HUDEP-2 (cell line): ENCODE data around the gene FSTL5.
"Not testable (repeated sequence)": the region's sequence is repeated elsewhere in the genome, so short reads cannot be mapped to it uniquely, and the experiment has no call there.

ENCODE experiments used
- DNase-seq, 76 experiments: peaks; one replicate each; lab custom pipeline; 2025; ENCODE audit not compliant: unreplicated experiment in 76 of 76; lab: John Stamatoyannopoulos, UW

Gene FSTL5

DNA sequence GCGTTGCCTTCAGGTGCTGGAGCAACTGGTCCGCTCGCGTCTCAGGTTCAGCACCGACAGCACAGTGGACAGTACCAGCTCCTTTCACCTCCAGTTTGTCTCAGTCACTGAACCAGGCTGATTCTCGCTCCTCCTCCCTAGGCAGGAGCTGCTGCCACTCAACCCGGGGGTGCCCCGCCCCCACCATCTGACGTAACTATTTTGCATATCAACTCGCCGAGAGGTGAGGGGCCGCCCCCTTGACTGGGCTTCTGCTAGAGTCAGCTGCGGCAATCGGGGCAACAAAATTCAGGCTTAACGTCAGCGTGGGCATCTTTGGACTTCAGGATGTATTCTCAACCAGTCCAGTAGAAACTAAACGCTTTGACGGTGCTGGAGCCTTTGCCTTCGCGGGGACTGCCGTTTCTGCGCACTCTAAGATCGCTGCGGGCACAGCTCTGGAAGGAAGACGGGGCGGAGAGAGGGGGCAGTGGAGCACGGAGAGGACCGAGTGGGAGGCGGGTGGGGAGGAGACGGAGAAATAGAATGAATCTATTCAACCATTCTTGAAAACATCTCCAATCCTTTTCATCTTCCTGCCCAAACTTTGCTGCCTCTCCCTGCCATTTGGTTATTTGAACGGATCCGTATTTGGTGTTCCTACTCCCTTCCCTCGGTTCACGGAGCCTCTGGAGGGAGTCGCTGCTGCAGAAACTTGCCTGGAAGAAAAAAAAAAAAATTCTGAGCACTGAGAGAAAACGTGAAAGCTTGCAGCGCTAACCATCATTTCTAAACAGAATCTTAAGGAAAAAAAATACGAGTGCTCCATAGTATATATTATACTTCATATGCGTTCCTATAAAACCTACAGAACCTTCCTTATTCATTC lies at the start of gene FSTL5:
FSTL5 (minus strand) TSS at position 109 of the 868 bp plus-strand sequence. CDS start 52,604 bp downstream, outside the sequence.
- DNase-seq = peak in 52 of 76 experiments; percentile 2 to 78 (median 48)

DNA sequence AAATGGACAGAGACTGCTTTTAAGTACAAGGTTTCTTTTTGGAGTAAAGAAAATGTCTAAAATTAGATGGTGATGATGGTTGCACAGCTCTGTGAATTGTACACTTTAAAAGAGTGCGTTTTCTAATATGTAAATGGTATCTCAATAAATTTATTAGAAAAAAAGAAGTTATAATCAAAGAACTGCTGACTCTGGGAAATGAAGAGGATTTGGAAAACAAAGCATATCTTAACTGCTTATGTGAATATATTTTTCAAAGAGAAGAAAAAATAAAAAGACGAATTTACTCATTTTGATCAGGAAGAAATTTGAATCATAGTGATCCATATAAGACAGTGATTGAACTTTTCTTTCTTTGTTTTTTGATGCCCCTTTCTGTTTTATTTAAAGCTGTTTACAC lies 45.9 kb upstream of the FSTL5 start:
- DNase-seq = no peak

DNA sequence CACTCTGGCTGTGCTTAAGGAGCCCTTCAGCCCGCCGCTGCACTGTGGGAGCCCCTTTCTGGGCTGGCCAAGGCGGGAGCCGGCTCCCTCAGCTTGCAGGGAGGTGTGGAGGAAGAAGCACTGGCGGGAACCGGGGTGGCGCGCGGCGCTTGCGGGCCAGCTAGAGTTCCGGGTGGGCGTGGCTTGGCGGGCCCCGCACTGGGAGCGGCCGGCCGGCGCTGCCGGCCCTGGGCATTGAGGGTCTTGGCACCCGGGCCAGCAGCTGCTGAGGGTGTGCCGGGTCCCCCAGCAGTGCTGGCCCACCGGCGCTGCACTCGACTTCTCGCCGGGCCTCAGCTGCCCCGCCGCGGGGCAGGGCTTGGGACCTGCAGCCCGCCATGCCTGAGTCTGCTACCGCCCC lies 39.7 kb upstream of the FSTL5 start:
- DNase-seq = not testable (repeated sequence)

DNA sequence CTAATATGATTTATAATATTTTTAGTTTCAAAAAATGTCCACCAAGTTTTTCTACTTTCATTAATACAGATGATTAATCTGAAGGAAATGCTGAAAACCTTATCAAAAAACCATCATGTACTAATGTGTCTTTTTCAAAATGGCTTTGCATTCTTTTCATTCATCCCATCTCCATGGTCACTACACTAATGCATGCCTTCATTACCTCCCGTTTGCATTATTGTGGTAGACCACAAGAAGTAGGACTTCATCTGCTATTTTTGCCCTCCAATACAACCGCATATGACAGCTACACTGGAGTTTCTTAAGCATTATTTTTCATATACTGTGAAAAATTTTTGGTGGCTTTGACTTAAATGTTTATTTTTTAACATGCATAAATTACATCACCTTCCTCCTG lies 37.9 kb upstream of the FSTL5 start:
- DNase-seq = no peak

DNA sequence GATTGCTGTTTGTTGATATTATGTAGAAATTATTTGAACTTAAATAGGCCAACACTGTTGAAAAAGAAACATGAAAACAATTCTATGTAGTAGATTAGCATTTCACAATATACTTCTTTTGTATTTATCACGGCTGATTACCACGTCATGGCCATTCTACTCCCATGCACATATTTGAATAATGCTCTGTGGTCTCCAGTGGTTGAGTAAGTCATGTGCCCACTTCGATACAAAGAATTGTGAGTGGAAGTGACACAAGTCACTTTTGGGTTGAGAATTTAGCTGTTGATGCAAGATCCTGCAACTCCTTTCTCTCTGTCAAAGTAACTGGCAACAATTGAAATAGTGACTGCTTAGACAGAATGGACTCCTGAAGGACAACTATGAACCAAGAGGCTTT lies 6.7 kb upstream of the FSTL5 start:
- DNase-seq = no peak

DNA sequence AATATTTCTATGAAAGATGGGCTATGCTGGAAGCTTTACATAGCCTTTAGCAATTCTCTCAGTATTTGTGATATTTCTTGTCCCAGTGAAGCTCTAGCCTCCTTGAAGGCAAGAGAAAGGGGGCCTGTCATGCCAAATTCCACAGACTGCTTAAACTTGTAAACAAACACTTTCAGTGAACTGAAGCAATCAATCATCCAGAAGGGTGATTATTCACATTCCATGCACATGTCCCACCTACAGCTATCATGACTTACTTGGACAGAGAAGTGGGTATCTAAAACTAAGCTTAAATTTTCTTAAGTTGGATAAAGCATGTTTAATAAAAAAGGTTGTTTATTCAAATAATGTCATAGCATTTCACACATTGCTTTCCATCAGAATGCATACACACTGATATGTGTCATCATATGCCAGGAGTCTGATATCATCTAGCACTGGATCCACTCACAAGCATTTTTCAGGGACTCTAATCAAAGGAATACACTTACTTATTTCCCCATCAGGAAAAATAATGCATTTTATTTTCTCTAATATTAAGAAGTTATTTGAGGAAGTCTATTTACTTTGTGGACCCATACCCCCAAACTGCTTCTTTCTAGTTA lies 1.2 kb upstream of the FSTL5 start:
- no peak for DNase-seq

DNA sequence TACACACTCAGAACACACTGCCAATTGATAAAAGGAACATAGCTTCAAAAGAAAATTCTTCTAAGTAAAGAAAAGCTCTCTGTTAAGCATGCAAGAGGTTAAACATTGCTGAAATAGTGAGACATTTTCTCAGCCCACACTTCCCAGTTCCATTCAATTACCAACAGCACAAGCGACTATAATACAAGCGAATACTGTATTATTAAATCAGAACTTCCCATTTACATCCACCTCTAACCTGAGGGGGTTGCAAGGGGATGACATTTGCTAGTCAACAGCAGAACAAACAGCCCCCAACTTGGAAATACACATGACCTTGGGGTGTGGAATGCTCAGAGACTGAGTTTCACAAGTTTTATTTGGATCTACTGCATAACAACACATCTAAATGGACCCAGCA lies 1.1 kb downstream of the FSTL5 start:
- DNase-seq = no peak

DNA sequence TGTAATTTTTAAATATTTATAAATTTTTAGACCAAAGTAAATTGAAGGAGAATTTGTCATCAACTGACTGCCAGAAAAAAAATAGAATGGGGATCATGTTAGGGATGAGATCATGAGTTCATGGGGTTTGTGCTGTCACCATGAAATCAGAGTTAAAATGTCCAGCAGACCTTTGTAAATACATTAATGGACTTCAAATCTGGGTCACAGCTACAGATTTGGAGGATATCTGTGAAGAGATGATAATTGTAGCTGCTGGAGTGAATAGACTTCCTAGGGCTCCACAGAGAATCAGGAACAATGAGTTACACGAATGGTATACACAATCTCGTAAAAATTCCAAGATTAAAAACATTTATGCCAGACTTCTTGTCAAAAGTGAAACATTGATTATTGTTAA lies 6.6 kb downstream of the FSTL5 start:
- DNase-seq = no peak

DNA sequence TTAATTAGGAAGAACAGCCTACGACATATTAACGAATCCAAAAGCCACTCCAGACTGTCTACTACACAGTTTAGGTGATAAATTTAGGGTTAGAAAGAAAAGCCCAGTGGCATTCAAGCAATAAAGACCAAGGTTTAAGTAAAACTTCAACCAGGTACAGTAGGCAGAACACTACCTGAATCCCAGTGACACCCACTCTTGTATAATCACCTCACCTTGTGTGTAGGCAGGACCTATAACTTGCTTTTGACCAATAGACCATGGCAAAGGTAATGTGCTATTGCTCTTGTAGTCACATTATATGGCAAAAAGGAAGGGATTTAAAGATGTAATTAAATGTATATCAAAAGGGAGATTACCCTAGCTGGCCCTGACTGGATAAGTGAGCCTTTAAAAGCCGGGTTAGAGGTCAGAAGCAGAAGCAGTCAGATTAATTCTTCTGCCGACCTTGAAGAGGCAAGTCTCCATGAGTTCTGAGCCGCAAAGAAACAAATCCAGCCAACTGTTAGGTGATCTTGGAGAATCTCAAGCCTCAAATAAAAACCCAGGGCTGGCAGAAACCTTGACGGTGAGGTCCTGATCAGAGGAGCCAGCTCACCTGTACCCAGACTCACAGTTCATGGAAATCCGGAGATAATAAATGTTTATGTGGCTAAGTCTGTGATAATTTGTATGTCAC lies 8.8 kb downstream of the FSTL5 start:
- no peak for DNase-seq

DNA sequence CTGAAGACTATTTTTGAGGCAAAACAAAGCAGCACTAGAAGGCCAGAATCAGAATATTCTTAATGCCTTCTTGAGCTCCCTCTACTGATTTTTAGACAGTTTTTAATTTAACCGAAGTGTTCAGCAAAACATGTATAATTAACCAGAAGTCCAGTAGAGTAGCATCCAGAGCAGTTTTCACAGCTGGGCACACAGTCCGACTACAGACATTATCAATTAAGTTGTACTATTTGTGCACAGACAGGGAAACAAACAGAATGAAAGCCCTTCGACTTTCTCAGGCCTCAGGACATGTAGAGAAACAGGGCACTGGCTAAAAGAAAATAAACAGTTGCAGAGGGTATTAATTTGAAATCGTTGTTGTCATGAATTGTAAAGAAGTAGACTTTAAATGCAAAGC lies 11.9 kb downstream of the FSTL5 start:
- DNase-seq = no peak

DNA sequence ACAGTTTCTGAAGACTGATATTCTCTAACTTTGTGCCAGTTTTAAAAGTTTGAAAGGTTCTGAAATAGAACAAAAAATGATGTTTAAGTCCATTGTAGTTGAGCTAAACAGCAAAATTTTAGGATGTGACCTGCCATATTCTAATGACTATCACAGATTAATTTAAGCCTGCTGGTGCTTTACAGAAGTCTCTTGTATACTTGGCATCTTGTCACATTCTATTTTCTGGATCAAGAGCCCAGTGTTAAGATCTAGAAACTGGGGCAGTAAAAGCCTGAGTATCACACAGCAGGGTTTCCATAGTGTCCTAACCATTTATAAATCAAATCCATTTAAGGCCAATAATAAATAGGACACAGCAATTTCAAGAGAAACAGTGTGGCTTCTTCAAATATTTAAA lies 12.4 kb downstream of the FSTL5 start:
- DNase-seq = no peak

DNA sequence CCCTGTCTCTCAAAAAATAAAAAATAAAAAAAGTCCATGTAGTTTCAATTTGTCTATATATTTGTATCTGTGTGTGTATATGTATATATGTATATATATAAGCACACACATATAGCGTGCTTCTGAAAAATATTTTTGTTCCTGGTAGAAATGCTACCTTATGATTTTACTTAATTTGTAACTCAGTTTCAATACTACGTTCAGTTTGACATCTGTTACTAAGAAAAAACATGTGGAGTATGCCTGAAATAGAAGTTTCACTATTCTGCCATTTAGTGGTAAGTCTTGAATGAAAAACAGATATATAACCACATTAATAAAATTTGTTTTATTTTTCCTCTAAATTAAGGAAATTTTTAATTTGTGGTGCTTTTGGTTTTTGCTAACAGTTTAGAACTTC lies 14.2 kb downstream of the FSTL5 start:
- DNase-seq = no peak

DNA sequence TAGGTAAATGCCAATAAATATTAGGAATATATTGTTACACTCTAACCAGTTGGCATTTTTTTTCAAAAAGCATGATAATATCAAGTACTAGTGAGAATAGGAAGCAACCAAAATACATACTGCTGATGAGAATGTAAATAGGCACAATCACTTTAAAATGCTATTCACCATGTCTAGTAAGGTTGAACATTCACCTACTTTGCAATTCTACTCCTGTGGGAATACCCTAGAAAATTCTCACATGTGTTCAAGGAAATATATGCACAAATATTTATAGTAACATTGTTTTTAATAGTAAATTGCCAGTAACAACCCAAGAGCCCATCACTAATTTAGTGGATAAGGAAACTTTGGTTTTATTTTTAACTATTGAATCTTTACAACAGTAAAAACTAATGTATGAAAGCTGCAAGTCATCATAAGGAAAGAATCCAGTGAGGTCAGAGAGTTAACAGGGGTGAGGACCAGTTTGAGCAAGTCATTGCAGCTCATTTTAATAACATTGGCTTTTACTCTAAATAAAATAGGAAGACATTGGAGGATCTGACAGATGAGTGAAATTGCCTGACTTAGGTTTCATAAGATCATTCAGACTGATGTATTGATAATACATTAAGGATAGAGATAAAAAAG lies 23.6 kb downstream of the FSTL5 start:
- DNase-seq = no peak

DNA sequence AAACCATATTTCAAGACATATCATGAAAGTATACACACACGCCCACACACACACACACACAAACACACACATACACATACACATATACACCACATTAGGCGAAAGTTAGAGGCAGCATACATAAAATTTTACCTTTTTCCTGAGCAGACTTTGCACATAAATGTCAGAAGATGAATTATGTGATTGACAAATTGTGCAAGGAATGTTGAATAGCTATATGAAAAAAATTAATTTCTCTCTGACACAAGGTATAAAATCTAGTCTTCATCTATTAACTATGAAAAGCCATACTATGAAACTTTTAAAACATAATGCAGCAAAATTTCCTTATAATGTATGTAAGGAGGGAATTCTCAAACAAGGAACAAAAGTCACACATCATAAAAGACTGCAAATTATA lies 24.4 kb downstream of the FSTL5 start:
- no peak for DNase-seq

DNA sequence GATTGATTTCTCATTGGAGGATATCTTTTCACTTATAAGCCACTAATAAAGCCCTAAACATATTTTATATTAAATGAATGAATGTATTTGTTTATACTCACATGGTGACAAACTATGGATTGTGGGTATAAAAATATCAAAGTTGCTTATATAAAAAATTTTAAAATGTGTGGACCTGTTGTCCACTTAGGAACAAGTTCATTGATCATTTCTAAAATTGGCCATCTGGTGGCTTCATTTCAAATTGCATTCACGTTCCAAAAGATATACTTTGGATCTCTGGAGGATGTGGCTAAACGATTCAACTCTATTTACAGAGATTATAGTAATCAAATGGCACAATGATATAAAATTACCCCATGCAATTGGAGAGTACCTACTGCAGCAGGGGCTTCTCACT lies 32.5 kb downstream of the FSTL5 start:
- no peak for DNase-seq

DNA sequence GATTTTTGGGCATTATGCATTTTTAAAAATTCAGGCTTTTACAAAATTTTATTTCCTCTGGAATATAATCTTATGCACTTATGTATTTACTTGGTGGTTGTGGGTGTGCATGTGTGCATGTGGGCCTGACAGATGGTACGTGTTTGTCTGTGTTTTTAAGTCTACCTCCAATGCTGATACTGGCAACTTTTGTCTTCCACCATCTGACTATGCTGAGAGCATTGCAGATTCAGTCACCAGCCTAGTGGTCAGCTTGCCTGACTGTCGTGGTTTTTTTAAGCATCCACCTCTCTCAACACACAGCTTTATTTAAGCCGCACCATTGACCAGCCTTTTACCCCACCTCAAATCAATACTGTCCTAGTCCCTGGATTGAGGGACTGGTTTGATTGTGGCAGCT lies 37.1 kb downstream of the FSTL5 start:
- no peak for DNase-seq

DNA sequence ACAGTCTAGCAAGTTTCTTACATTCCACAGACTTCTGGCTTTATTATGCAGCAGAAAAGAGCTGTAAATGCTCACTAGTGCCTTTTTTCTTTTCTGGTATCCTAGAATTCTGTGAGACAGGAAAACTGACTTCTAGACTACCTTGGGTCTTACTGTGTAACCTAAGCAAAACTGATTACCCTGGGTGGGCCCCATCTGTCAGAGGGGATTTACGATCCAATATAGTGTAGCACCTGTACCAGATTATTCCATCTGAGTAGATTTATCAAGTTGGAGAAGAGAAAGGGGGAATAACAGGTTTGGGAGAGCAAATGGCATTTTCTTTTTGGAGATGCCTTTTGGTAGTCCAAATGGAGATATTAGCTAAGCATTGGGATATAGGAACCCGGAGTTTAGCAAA lies 46.7 kb downstream of the FSTL5 start:
- DNase-seq = no peak

DNA sequence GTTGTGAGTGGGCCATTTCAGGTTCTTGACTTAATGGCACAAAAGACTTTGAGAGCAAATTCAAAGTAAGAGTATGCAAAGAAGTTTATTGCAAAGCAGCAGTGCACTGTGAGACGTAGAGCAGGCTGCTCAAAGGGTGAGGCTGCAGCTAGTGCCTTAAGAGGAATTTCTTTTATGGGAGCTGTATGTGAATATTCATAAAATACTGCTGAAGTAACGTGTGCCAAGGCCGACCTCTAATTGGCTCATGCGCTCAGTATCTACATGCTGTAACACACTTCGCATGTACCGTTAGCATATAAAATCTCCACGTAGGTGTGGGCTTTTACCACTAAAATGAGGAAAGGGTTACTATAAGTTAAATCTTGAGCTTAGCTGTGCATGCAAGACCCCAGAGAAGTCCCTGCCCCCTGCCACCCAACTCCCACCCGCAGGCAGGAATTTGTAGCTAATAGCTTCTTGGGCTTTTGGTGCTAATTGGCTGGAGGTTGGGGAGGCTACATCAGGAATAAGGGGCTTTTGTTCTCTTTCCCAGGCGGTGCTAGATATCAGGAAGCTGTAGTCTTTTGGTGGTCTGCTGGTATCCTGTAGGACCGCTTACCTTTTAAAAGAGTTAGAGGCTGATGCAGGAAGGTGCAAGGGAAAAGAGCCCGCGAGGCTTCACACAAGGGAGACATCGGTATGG lies 47.6 kb downstream of the FSTL5 start:
- no peak for DNase-seq

DNA sequence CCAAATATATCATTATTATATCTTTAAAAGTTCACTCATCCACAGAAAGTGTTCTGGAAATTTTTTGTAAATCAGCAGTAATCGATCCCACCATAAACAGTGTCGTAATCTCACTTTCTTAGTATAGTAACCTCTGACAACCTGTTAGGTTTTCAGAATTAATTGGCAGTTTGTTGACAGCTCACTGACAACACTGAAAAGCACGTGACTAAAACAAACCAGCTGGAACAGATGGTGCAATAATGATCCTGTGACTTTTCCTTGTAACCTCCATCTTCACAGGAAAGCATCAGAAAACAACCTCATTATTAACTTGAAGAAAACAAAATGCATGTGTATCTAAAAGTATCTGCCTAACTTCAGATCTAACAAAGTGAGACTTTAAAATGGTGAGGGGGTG lies 48.5 kb downstream of the FSTL5 start:
- DNase-seq = no peak

DNA sequence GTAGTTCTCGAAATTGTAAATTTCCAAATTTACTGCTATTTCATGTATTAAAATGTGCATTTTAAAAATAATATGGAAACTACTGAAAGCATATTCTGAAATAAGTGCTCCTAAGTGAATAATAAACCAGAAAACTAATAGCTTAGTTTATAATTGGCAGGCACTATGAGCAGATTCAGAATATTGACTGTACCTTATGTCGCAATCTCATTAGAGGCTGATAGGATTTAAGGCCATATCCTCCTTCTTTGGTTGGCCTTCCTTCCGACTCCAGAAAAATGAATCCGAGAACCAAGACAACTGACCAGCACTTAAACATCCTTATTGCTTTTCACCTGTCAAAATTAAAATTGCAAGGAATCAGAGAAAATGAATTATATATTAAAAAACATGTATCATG lies 52.7 kb downstream of the FSTL5 start:
- no peak for DNase-seq
